GM19328 (cell line): ENCODE results near the gene SPAM1.
"Not testable (repeated sequence)": the region's sequence is repeated elsewhere in the genome, so short reads cannot be mapped to it uniquely, and the experiment has no call there.

ENCODE experiments used
- ATAC-seq: cut with Tn5 transposase; IDR thresholded peaks from one replicate; pipeline ENCODE4 v1.9.1; 2021; ENCODE audit warnings: mild to moderate bottlenecking, moderate library complexity; ENCODE audit not compliant: unreplicated experiment

Gene SPAM1, protein sequence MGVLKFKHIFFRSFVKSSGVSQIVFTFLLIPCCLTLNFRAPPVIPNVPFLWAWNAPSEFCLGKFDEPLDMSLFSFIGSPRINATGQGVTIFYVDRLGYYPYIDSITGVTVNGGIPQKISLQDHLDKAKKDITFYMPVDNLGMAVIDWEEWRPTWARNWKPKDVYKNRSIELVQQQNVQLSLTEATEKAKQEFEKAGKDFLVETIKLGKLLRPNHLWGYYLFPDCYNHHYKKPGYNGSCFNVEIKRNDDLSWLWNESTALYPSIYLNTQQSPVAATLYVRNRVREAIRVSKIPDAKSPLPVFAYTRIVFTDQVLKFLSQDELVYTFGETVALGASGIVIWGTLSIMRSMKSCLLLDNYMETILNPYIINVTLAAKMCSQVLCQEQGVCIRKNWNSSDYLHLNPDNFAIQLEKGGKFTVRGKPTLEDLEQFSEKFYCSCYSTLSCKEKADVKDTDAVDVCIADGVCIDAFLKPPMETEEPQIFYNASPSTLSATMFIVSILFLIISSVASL

GRCh38 chr7:123924941-123925340 is at the start of gene SPAM1:
SPAM1 (plus strand) TSS chr7:123925241; CDS start chr7:123953571, 28,330 bp downstream.
- ATAC-seq = no peak

DNA sequence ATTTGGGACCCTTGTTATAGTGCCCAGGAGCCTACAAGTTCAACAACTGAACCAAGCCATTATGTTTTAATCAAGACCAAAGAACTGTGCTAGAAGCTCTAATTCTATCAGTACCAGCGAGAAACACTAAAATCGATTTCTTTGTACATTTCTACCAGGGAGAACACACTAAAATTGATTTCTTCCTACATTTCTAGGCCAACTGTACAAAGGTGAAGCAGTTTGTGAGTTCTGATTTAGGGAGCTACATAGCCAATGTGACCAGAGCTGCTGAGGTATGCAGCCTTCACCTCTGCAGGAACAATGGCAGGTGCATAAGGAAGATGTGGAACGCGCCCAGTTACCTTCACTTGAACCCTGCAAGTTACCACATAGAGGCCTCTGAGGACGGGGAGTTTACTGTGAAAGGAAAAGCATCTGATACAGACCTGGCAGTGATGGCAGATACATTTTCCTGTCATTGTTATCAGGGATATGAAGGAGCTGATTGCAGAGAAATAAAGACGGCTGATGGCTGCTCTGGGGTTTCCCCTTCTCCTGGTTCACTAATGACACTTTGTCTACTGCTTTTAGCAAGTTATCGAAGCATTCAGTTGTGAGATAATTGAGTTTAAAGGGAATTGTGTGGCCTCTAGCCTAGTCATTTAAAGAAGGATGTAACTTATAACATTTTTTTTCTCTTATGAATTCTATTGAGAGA is 48.3 kb upstream of the SPAM1 start:
- ATAC-seq = no peak

GRCh38 chr7:123879628-123880027 is 45.4 kb upstream of the SPAM1 start:
- ATAC-seq = no peak

- ATAC-seq = no peak
Measured at GRCh38 chr7:123881300-123881699, 43.7 kb upstream of the SPAM1 start.

- no peak for ATAC-seq
Measured at GRCh38 chr7:123883154-123883553, 41.9 kb upstream of the SPAM1 start.

GRCh38 chr7:123888192-123888591 is 36.8 kb upstream of the SPAM1 start:
- no peak for ATAC-seq

DNA sequence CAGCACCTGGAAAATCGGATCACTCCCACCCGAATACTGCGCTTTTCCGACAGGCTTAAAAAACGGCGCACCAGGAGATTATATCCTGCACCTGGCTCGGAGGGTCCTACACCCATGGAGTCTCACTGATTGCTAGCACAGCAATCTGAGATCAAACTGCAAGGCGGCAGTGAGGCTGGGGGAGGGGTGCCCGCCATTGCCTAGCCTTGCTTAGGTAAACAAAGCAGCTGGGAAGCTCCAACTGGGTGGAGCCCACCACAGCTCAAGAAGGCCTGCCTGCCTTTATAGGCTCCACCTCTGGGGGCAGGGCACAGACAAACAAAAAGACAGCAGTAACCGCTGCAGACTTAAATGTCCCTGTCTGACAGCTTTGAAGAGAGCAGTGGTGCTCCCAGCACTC is 30.3 kb upstream of the SPAM1 start:
- ATAC-seq = not testable (repeated sequence)

DNA sequence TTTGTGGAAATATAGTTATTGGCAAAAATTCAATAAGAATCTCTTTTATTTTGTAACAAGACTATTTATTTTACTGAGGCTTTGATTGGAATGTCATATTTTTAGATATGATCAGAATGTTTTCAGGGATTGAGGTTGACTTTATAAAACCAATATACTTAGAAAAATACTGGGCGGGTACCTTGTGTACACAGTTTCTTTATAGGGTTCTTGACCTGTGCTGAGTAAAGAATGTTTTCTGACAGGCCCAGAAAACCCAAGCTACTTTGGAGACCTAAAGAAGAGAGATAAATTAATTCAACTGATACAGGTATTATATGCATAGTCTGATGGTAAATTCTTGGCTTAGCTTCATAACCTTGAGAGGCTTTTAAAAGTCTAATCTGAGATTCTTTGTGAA is 23.9 kb upstream of the SPAM1 start:
- no peak for ATAC-seq

- no peak for ATAC-seq
Measured at GRCh38 chr7:123905714-123906113, 19.3 kb upstream of the SPAM1 start.

GRCh38 chr7:123916240-123916724 is 8.8 kb upstream of the SPAM1 start:
- ATAC-seq = no peak

- no peak for ATAC-seq
Measured at GRCh38 chr7:123917878-123918277, 7.2 kb upstream of the SPAM1 start.

- ATAC-seq = no peak
Measured at GRCh38 chr7:123918309-123918708, 6.7 kb upstream of the SPAM1 start.

DNA sequence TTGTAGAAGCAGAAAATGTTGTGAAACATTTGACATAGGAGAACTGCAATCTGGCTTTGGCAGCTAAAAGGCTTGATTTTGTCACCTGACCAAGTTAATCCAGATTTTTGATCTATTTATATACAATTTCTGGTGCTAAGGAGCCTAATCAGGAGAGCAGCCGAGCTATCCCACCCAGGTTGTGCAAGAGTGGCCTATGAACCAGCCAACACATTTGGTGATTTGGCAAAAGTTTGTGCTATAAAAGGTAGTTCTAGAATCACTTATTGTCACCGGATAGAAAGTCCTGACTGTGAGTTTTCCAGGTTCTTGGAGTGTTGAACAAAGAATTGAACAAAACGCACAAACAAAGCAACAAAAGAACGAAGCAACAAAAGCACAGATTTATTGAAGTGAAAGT is 1.4 kb upstream of the SPAM1 start:
- ATAC-seq = no peak

GRCh38 chr7:123929107-123929506 is 4.1 kb downstream of the SPAM1 start:
- no peak for ATAC-seq

DNA sequence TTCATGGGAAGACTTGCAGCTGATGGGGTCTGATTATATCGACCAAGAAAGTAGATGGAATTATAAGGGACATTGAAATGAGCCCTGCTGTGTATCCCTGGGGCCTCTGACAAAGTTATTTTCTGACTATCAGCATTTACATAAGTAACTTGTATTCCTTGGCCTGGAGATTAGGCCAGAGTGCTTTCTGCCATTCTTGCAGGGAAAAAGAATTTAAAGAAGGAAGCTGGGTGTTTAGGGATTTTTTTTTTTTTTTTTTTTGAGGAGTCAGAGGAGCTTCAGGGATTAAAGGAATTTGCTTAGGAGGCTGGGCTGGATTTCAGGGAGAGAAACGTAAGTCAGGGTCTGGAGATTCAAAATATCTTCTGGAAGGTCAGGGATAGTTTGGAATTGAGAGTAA is 4.6 kb downstream of the SPAM1 start:
- ATAC-seq = no peak

- no peak for ATAC-seq
Measured at GRCh38 chr7:123935436-123936381, 10.7 kb downstream of the SPAM1 start.

- no peak for ATAC-seq
Measured at GRCh38 chr7:123936388-123936787, 11.3 kb downstream of the SPAM1 start.

DNA sequence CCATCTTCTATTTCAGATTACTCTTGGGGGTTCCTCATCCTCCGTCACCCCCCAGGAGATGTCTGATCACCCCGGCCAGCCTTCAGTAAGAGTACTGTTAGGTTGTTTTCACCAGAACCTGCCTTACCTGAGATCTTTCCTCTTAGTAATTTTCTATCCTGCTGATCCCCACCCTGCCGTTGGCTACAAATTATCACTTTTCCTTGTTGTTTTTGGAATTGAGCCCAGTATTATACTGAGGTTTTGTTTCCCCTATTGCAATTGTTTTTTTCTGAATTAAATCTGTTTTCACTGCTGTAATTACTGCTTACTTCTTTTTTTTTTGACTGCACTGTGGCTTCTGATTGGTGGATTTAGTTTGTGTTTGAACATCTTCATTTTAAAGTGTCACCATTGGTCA is 14.7 kb downstream of the SPAM1 start:
- ATAC-seq = no peak

GRCh38 chr7:123941391-123942180 is 16.5 kb downstream of the SPAM1 start:
- no peak for ATAC-seq

- ATAC-seq = no peak
Measured at GRCh38 chr7:123944395-123944794, 19.4 kb downstream of the SPAM1 start.
